Breast epithelium (tissue), 4 donors: ENCODE data around the gene ESF1. TPM values are rescaled to one million over a fixed set of nuclear protein-coding genes. Genes with fewer than 3 reads are reported as not detected.
"Not testable (repeated sequence)": the region's sequence is repeated elsewhere in the genome, so short reads cannot be mapped to it uniquely, and the experiment has no call there.

Source experiments
- DNase-seq, 2 donors: peaks; one replicate each; pipeline ENCODE4 v3.0.0-alpha.2; 2019; ENCODE audit warnings: low spot score in 2 of 2
- H3K27ac ChIP-seq, 2 donors: fragments of 200-600 bp; sonication (generic) in 1 of 2; one replicate each; pipeline ENCODE4 v1.5.1; 2016 to 2019; ENCODE audit warnings: mild to moderate bottlenecking in 1 of 2
- H3K27me3 ChIP-seq, 2 donors: fragments of 200-600 bp; sonication (generic) in 1 of 2; one replicate each; pipeline versions ENCODE4 v1.5.1 to v1.6.0; 2017 to 2019; ENCODE audit warnings: control low read depth in 1 of 2, mild to moderate bottlenecking in 1 of 2
- H3K36me3 ChIP-seq: fragments of 200-600 bp; one replicate; pipeline ENCODE4 v1.5.1; 2019
- H3K4me1 ChIP-seq, 2 donors: fragments of 200-600 bp; sonication (generic); one replicate each; pipeline ENCODE4 v1.5.1; 2016 to 2019; ENCODE audit warnings: control low read depth in 1 of 2
- H3K4me3 ChIP-seq, 3 donors: fragments of 200-600 bp; sonication (generic); 1 replicate in 2 of 3; 2 replicates in 1 of 3; pipeline ENCODE4 v1.5.1; 2016 to 2019; ENCODE audit warnings: mild to moderate bottlenecking in 3 of 3, moderate library complexity in 2 of 3
- H3K9me3 ChIP-seq, 2 donors: fragments of 200-600 bp; sonication (generic) in 1 of 2; one replicate each; pipeline ENCODE4 v1.5.1; 2016 to 2019; ENCODE audit warnings: control low read depth in 1 of 2
- CTCF ChIP-seq, 3 donors: fragments of 450-650 bp; IDR thresholded peaks; one replicate each; pipeline ENCODE4 v1.5.1; 2016 to 2017; ENCODE audit warnings: antibody characterized with exemption in 3 of 3, mild to moderate bottlenecking in 3 of 3, moderate library complexity in 3 of 3
- POLR2A ChIP-seq: fragments of 450-650 bp; IDR thresholded peaks from one replicate; pipeline ENCODE4 v1.6.1; 2016; ENCODE audit warnings: antibody characterized with exemption, mild to moderate bottlenecking, moderate library complexity
- POLR2AphosphoS5 ChIP-seq, 3 donors: sonication (generic); formaldehyde crosslinking; IDR thresholded peaks; one replicate each; pipeline ENCODE4 v1.6.1; 2017; ENCODE audit warnings: antibody characterized with exemption in 3 of 3
- intact Hi-C: fragments of 100-400 bp; cut with DNase I; formaldehyde crosslinking; loops from one replicate; pipeline ENCODE4 v1.15.1; 2023; ENCODE audit warnings: low total_unique reads
- total RNA-seq, 3 donors: library from RNA; depleted of rRNA; stranded (reverse); fragments of >200 nt; gene quantifications; one replicate each; pipeline ENCODE4 v1.1.0, GENCODE V29; 2016

ESF1 gene
- total RNA-seq, 3 donors from 2014 or later, result 13.8 to 19.0 (median 17.7) TPM

GRCh38 chr20:13770141-13770540 is 14.6 kb downstream of the ESF1 start:
- no peak overlapping the region for H3K27ac ChIP-seq
- H3K27me3 ChIP-seq, result no peaks in the 10 kb centered on the region
- DNase-seq, result no peak
- intact Hi-C loops, result loop anchor here (2.0 to 10.0 kb wide), 2 partner anchors 37 to 655 kb away; no protein-coding TSS in a partner anchor
- H3K9me3 ChIP-seq, result peaks cover 0 to 8% of the 10 kb centered on the region in 2 donors
- H3K36me3 ChIP-seq, result peaks cover 3% of the 10 kb centered on the region
- H3K4me1 ChIP-seq, result no peaks in the 10 kb centered on the region
- no peak for TF ChIP-seq CTCF (IDR thresholded peaks at IDR 0.05)
- TF ChIP-seq POLR2A, result no peak
- TF ChIP-seq POLR2AphosphoS5 (IDR thresholded peaks at IDR 0.05), result no peak
- no peak overlapping the region for H3K4me3 ChIP-seq

DNA sequence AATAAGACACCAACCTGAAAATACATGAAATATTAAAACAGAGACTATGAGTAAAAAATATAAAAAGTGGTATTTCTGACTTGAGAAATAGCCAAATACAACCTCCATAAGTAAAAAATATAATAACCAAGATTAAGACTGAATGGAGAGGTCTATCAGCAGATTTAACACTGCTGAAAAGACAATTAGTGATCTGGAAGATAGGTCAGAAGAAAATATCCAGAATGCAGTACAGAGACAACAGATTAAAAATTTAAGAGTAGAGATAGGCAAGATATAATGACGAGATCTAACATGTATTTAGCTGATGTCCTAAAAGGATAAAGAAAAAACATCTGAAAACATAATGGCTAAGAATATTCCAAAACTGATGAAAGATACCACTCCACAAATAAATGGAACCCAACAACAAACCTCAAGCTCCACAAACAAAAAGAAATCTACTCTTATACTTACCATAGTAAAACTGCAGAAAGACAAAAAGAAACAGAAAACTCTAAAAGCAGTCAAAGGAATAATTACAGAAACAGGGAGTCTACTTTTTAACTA is 18.8 kb downstream of the ESF1 start:
- no peak overlapping the region for H3K4me3 ChIP-seq
- no peak overlapping the region for H3K27ac ChIP-seq
- intact Hi-C loops, result no loop called here
- DNase-seq, result no peak
- peaks cover 3% of the 10 kb centered on the region for H3K36me3 ChIP-seq
- H3K4me1 ChIP-seq, result no peaks in the 10 kb centered on the region
- no peaks in the 10 kb centered on the region for H3K27me3 ChIP-seq
- TF ChIP-seq POLR2AphosphoS5 (IDR thresholded peaks at IDR 0.05) (no peak), POLR2A (no peak), CTCF (IDR thresholded peaks at IDR 0.05) (no peak)
- H3K9me3 ChIP-seq, result peaks cover 0 to 8% of the 10 kb centered on the region in 2 donors

DNA sequence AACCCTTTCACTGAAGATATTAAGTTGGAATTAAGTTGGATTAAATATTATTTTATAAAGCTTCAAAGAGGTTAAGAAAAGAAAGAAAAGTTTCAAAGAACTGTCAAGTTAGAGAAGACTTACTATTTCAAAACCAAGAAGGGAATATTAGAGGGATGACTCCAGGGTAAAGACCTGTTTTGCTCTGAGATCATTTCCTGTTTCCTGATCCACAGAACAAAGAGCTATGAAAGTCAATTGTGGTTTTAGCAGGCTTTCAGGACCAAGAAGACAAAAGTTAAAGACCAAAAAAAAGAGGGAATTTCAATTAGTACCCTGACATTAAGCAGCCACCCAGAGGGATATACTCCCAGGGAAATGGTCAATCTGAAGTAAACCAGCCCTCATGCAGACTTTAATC is 19.4 kb downstream of the ESF1 start:
- Histone ChIP-seq H3K36me3 (peaks cover 3% of the 10 kb centered on the region), H3K27ac (no peak overlapping the region), H3K4me1 (no peaks in the 10 kb centered on the region), H3K27me3 (no peaks in the 10 kb centered on the region), H3K9me3 (peaks cover 0 to 8% of the 10 kb centered on the region in 2 donors), H3K4me3 (no peak overlapping the region)
- intact Hi-C loops, result no loop called here
- DNase-seq, result no peak
- TF ChIP-seq POLR2A (no peak), POLR2AphosphoS5 (IDR thresholded peaks at IDR 0.05) (no peak), CTCF (IDR thresholded peaks at IDR 0.05) (no peak)

DNA sequence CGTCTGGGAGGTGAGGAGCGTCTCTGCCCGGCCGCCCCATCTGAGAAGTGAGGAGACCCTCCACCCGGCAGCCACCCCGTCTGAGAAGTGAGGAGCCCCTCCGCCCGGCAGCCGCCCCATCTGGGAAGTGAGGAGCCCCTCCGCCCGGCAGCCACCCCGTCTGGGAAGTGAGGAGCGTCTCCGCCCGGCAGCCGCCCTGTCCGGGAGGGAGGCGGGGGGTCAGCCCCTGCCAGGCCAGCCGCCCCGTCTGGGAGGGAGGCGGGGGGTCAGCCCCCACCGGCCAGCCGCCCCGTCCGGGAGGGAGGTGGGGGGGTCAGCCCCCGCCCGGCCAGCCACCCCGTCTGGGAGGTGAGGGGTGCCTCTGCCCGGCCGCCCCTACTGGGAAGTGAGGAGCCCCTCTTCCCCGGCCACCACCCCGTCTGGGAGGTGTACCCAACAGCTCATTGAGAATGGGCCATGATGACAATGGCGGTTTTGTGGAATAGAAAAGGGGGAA is 24.2 kb downstream of the ESF1 start:
- H3K4me1 ChIP-seq, DNase-seq, H3K9me3 ChIP-seq, H3K27me3 ChIP-seq, intact Hi-C loops, H3K27ac ChIP-seq, H3K4me3 ChIP-seq, H3K36me3 ChIP-seq: not testable (repeated sequence)

GRCh38 chr20:13758884-13759283 is 25.8 kb downstream of the ESF1 start:
- TF ChIP-seq POLR2A (no peak), CTCF (IDR thresholded peaks at IDR 0.05) (no peak), POLR2AphosphoS5 (IDR thresholded peaks at IDR 0.05) (no peak)
- H3K36me3 ChIP-seq, result no peaks in the 10 kb centered on the region
- H3K4me1 ChIP-seq, result no peaks in the 10 kb centered on the region
- H3K27me3 ChIP-seq, result no peaks in the 10 kb centered on the region
- no peak overlapping the region for H3K4me3 ChIP-seq
- intact Hi-C loops, result no loop called here
- DNase-seq, result no peak
- H3K27ac ChIP-seq, result no peak overlapping the region
- no peaks in the 10 kb centered on the region for H3K9me3 ChIP-seq
